Measurements from ENCODE around the gene PARP14.
"Not testable (repeated sequence)": the region's sequence is repeated elsewhere in the genome, so short reads cannot be mapped to it uniquely, and the experiment has no call there.

PARP14 gene

GRCh38 chr3:122680475-122681283 lies at the start of gene PARP14:
TSS of gene PARP14 (plus strand) at chr3:122680839. CDS start at chr3:122680884, 45 bp downstream.
- DNase-seq, result peak; percentile 42 to 80 (median 62)

GRCh38 chr3:122635789-122636188 lies 44.9 kb upstream of the PARP14 start:
- no peak for DNase-seq

GRCh38 chr3:122636697-122637096 lies 43.9 kb upstream of the PARP14 start:
- no peak for DNase-seq

GRCh38 chr3:122640437-122640999 lies 40.1 kb upstream of the PARP14 start:
- DNase-seq, result no peak

DNA sequence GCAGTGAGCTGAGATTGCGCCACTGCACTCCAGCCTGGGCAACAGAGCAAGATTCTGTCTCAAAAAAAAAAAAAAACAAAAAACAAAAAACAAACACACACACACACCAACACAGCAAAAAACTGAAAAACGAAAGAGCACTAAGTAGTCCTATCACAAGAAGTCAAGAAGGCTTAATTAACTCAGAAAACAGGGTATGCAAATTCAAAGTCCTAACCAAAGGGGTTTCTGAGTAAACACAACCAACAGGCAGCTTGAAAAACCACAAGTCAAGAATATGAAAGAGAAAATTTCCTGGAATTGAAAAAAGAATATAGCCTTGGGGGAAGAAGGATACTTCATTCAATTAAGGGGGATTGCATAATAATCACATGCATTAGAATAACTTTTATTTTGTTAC lies 37.7 kb upstream of the PARP14 start:
- no peak for DNase-seq

GRCh38 chr3:122646146-122646988 lies 34.3 kb upstream of the PARP14 start:
- peak in 1 of 6 experiments; percentile 45 for DNase-seq

DNA sequence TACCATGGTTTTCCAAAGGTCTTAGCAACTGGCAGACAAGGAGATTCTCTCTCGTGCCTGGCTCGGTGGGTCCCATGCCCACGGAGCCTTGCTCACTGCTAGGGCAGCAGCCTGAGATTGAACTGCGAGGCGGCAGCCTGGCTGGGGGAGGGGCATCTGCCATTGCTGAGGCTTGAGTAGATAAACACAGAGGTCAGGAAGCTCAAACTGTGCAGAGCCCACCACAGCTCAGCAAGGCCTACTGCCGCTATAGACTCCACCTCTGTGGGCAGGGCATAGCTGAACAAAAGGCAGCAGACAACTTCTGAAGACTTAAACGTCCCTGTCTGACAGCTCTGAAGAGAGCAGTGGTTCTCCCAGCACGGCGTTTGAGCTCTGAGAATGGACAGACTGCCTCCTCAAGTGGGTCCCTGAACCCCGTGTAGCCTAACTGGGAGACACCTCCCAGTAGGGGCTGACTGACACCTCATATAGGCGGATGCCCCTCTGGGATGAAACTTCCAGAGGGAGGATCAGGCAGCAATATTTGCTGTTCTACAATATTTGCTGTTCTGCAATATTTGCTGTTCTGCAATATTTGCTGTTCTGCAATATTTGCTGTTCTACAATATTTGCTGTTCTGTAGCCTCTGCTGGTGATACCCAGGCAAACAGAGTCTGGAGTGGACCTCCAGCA lies 29.3 kb upstream of the PARP14 start:
- DNase-seq, result not testable (repeated sequence)

GRCh38 chr3:122651962-122652361 lies 28.7 kb upstream of the PARP14 start:
- DNase-seq, result not testable (repeated sequence)

GRCh38 chr3:122658336-122658735 lies 22.3 kb upstream of the PARP14 start:
- DNase-seq, result not testable (repeated sequence)

DNA sequence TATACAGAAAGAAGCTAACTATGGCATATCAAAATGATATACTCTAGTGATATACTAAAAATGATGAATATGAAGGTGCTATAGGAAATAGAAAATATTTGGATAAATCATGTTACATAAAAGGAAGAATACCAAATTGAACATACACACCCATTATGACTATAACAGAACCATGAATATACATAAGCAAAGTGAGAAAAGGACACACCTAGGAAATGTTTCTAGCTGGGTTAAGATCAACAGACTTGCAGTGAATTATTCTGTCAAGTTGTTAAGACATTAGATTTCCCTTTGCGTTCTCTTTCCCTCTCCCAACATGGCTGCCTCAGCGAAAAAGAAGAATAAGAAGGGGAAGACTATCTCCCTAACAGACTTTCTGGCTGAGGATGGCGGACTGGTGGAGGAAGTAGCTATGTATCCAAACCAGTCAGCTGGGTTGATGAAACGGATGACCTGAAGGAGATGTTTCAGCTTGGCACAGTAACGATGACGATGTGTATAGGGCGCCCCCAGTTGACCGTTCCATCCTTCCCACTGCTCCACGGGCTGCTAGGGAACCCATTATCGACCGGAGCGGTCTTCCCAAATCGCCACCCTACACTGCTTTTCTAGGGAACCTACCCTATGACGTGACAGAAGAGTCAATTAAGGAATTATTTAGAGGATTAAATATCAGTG lies 20.2 kb upstream of the PARP14 start:
- DNase-seq, result no peak

GRCh38 chr3:122661633-122662032 lies 19.0 kb upstream of the PARP14 start:
- no peak for DNase-seq

DNA sequence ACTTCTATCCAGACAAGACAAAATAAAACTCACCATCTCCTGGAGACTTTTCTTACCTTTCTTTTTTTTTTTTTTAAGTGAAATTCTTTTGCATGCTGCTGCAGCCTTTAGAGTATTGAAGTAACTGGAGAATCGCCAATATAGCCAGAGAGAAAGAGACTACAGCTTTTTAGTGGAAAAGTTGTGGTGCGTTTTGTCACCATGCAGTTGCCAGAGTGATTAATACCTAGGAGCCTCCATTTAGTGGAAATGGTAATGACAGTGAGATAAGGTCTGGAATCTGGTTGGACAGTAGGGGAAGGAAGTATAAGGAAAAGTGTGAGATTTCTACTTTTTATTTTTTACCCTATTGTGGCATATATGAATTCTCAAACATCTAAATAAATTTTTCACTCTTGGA lies 18.1 kb upstream of the PARP14 start:
- DNase-seq, result no peak

DNA sequence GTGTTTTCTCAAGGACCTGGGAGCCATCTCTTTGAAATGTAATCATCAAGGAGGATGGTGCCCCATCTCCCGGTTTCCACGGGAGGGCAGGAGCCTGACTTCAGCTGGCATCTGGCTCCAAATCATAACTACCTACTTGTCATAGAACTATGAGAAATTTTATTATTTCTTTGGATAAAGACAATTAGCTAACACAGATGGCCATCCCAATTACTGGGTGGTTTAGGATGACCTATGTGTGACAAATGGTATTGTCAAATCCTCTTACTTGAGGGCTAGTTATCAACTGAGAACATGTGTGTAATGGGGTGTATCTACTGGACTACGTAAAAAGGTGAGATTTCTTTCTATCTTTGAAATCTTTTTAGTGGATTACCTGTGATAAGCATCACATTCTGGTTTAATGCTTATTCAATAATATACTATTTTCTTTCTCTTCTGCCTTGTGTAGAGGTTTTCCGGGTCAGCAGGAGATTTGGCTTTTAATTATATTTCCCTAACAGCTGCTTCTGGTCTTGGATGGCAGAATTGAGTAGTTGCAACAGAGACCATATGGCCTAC lies 15.3 kb upstream of the PARP14 start:
- no peak for DNase-seq

DNA sequence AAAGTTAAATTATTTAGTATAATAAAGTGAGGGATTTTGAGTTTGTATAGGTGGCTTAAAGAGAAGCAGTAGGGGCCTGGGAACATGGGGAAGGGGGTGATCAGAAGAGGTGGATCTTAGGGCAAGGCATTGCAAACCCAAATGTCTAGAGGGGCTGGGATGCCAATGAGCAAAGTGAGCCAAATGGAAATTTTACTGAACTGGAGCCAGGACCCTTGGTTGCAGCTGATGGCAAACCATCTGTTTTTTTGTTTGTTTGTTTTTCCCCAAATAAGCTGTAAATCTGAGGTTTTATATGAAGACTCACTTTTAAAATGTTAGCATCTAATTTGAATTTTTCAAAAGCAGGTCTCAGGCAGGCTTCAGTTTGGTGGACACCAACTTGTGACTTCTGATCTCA lies 14.8 kb upstream of the PARP14 start:
- no peak for DNase-seq

- no peak for DNase-seq
Measured at GRCh38 chr3:122668930-122669730, 11.5 kb upstream of the PARP14 start.

- DNase-seq, result no peak
Measured at GRCh38 chr3:122671553-122671952, 9.1 kb upstream of the PARP14 start.

DNA sequence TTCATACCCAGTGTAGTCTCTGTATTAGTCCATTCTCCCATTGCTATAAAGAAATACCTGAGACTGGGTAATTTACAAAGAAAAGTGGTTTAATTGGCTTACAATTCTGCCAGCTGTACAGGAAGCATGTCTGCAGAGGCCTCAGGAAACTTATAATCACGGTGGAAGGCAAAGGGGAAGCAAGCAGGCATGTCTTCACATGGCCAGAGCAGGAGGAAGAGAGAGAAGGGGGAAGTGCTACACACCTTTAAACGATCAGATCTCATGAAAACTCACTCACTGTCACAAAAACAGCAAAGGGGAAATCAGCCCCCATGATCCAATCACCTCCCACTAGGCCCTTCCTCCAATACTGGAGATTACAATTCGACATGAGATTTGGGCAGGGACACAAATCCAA lies 6.3 kb upstream of the PARP14 start:
- DNase-seq, result no peak

- DNase-seq, result no peak
Measured at GRCh38 chr3:122676759-122677158, 3.9 kb upstream of the PARP14 start.

DNA sequence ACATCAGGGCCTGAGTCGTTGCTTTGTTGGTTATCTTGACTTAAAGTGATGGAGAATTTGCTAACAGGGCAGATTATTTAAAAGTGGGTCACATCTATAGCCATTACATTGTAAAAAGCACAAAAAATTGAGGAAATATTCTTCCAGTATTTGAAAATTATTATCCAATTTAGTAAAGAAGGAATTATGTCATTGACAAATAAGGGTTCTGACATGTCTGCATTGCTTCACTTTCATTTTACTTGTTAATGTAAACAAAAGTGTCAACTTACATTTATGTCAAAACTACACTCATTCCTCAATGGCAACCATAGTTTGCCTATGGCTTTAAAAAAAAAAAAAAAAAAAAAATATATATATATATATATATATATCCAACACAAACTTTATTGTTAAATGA lies 3.4 kb upstream of the PARP14 start:
- no peak for DNase-seq

DNA sequence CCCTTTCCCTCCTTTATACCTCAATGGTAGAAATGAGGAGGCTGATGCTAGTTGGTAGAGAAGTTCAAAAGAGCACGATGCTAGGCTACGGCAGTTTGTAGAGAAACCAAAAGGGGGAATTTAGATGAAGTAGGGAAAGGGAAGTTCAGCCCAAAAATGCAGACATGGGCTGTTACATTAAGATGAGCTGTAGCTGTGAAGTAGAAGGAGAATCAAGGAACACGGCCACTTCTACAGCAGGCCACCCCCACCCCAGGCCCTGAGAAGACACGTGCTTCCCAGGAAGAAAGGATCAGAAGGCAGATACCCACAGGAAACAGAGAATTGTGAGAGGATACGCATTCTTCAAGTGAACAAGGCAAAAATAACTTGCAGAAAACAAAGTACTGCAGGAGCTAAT lies 2.1 kb upstream of the PARP14 start:
- no peak for DNase-seq

Measured in stimulated activated naive CD4-positive, alpha-beta T cell (primary cell).